Activated naive CD4-positive, alpha-beta T cell treated with anti-CD3 and anti-CD28 coated beads, Interleukin-2, amount 50 U/mL, for 16 hours (primary cell): ENCODE results near the gene CDH3.

ENCODE experiments used
- DNase-seq: peaks from one replicate; pipeline ENCODE4 v3.0.0-alpha.2; 2020

Gene CDH3

GRCh38 chr16:68739964-68740627 is 95.0 kb downstream of the CDH3 start:
- DNase-seq, result no peak

- no peak for DNase-seq
Measured at GRCh38 chr16:68740628-68741346, 95.7 kb downstream of the CDH3 start.

- DNase-seq, result no peak
Measured at GRCh38 chr16:68743664-68744063, 98.6 kb downstream of the CDH3 start.

- no peak for DNase-seq
Measured at GRCh38 chr16:68744744-68745280, 99.7 kb downstream of the CDH3 start.

GRCh38 chr16:68746951-68747350 is 101.8 kb downstream of the CDH3 start:
- no peak for DNase-seq

GRCh38 chr16:68749432-68749831 is 104.3 kb downstream of the CDH3 start:
- no peak for DNase-seq
